Activated CD8-positive, alpha-beta memory T cell treated with anti-CD3 and anti-CD28 coated beads, Interleukin-2, amount 50 U/mL, for 24 hours (primary cell): ENCODE data around the gene IL17C.

Experiments used
- DNase-seq: peaks from one replicate; pipeline ENCODE4 v3.0.0-alpha.2; 2020; ENCODE audit errors: extremely low read depth

Gene IL17C

GRCh38 chr16:88627531-88628411 is 10.6 kb upstream of the IL17C start:
- DNase-seq: no peak

- DNase-seq: no peak
Measured at GRCh38 chr16:88628512-88628974, 9.8 kb upstream of the IL17C start.

- no peak for DNase-seq
Measured at GRCh38 chr16:88629835-88630234, 8.5 kb upstream of the IL17C start.

DNA sequence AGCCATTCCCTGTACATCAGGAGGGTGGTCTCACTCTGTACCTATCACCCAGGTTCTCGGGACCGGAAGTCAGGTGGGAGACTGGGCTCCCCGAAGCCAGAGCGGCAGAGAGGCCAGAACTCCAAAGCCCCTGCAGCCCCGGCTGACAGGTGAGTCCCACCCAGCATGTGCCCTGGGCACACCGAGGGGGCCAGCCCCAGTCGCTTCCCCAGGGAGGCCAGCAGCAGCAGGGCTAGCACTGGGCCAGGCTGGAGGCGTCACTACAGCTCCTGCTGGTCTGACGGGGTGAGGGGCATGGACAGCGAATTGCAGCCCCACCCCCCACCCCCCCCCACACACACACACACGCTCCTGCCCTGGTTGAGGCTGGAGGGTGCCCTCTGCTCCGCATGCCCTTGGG is 7.9 kb upstream of the IL17C start:
- DNase-seq: no peak

DNA sequence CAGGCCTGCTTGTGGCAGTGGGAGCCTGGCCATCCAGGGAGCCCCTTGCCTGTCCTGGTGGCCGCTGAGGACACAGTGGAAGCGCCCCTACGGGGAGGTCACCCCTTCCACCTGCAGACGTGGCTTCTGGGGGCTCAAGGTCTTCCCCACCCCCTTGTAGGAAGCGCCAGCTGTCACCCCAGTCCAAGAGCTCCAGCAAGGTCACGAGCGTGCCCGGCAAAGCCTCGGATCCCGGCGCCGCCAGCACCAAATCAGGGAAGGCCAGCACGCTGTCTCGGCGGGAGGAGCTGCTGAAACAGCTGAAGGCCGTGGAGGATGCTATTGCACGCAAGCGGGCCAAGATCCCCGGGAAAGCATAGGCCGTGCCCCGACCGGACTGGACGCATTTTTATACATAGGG is 7.4 kb upstream of the IL17C start:
- no peak for DNase-seq

DNA sequence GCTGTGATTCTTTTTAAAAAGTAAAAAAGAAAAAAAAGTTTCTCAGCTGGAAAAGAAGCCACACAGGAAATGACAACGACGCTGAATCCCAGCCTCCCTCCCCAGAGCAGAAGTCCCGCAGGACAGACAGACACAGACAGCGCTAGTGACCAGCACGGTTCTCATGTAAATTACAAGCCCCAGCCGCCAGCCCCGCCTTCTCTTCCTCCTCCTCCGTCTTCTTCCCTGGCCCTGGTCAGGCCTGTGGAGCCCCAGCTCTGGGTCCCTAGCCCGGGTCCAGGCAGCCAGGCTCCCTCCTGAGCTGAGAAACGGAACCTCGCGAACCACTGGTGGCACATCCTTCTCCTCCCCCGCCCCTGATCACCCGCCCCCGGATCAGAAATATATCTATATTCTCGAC is 7.0 kb upstream of the IL17C start:
- no peak for DNase-seq

- no peak for DNase-seq
Measured at GRCh38 chr16:88631920-88632586, 6.3 kb upstream of the IL17C start.

DNA sequence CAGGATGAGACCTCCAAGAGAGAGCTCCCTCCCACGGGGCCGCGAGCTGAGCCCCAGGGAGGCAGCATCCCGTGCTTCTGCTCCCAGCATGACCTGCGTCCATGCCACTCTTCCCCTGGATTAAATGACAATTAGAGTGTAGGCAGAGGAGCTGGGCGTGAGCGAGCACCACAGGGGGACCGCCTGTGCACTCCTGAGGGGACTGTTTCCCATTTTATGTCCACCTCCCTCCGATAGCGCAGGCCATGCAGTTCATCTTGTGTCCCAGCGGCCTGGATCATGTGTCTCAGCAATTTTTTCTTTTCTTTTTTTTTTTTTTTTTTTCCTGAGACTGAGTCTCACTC is 5.8 kb upstream of the IL17C start:
- no peak for DNase-seq

DNA sequence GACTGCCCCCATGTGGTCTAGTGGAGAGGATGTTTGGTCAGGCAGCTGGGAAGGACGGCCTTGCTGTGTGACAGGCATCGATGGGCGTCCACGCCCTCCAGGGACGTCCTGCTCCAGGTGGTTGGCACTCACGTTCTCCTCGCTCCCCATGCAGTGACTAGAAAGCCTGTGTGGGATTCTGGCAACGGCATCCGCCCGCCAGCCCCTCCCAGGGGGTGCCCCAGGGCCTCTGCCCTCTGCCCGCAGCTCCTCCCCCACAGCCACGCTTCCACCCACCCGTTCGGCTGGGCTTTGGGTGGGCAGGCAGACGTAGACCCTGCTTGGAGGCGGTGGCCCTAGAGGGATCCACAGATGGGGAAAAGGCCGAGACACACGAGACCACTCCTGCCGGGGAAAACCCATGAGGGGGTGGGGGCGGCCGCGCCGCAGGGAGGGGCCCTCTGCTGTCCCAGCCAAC is 4.7 kb upstream of the IL17C start:
- DNase-seq: no peak

- no peak for DNase-seq
Measured at GRCh38 chr16:88634141-88634993, 4.0 kb upstream of the IL17C start.

DNA sequence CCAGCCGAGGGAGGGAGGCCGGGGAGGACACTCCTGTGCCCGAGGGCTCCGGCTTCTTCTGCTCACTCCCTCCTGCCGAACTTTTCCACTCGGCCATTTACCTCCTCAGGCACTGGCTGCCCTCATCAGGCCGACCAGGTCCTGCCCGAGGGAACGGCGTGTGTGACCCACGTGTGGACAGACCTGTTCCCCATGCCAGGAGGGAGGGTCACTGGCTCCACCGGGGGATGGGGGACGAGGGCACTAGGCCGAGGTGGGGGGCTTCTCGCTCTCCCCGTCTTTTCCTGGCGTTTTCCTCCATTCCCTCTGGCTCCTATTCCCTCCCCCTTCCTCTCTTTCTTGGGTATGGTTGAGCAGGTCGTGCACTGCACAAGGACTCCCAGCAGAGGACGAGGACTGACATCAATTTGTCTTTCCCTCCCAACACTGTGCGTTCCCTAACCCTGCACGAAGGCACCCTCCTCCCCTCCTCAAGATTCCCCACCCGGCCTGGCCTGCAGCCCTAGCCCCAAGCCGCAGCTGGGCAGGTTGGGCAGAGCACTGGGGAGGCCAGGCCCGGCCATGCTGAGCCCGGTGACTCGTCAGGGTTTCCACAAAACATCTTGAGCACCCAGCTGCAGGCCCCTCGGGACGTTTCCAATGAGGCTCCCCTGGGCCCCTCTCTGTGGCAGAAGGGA is 3.2 kb upstream of the IL17C start:
- no peak for DNase-seq

- no peak for DNase-seq
Measured at GRCh38 chr16:88635671-88636319, 2.6 kb upstream of the IL17C start.

DNA sequence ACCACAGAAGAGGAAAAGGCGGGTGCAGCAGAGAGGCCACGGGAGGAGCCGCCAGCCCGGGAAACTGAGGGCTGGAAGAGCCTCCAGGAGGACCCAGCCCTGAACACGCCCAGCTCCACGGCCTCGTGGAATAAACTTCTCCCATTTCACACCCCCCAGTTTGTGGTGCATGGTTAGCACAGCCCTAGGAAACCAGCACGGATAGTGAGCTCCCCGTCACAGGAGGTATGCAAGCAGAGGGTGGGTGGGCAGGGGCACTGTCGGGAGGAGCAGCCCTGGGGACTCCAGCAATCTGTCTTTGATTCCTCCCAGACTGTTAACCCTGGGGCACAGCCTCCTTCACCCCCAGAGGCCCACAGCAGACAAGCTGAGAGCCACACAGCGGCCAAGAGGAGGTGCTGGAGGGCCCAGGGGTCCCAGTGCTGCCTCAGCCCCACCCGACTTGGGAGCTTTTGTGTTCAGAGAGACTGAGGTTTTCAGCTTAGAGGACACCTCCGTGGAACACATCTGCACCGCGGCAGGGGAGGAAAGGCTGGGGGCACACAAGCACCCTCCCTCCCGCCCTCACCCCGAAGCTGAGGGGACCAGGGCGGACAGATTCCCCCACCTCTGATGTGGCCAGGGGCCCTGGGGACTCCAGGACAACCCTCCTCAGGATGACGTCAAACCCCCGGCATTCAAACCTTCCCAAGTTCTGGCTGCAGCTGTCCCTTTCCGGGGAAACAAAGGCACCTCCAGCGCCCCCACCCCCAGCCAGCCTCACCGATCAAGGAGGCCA is 1.7 kb upstream of the IL17C start:
- no peak for DNase-seq

DNA sequence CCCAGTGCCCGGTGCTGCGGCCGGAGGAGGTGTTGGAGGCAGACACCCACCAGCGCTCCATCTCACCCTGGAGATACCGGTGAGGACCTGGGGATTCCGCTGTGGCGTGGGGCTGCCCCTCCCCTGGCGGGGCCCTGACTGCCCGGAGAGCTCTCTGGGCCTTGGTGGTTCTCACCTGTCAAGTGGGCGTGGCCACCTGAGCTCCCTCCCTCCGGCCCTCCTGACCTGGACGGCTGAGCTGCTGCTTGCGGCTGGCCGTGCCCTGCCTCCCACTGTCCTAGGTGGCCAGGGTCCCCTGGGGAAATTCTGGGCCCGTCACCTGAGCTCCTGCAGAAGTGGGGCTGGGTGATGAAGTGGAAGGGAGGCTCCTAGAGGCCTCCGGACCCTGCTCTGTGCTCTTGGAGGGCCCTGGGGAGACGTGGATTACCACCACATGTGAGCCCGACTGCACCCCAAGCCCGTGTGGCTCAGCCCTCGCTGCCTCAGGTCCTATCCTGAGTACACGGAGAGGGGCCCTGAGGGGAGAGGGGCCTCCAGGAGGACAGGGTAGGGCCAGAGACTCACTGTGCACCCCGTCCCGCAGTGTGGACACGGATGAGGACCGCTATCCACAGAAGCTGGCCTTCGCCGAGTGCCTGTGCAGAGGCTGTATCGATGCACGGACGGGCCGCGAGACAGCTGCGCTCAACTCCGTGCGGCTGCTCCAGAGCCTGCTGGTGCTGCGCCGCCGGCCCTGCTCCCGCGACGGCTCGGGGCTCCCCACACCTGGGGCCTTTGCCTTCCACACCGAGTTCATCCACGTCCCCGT is 1.1 kb downstream of the IL17C start:
- DNase-seq: no peak

DNA sequence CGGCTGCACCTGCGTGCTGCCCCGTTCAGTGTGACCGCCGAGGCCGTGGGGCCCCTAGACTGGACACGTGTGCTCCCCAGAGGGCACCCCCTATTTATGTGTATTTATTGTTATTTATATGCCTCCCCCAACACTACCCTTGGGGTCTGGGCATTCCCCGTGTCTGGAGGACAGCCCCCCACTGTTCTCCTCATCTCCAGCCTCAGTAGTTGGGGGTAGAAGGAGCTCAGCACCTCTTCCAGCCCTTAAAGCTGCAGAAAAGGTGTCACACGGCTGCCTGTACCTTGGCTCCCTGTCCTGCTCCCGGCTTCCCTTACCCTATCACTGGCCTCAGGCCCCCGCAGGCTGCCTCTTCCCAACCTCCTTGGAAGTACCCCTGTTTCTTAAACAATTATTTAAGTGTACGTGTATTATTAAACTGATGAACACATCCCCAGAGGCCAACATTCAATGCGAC is 1.7 kb downstream of the IL17C start:
- no peak for DNase-seq

GRCh38 chr16:88640498-88641247 is 2.3 kb downstream of the IL17C start:
- no peak for DNase-seq

GRCh38 chr16:88642881-88643643 is 4.7 kb downstream of the IL17C start:
- no peak for DNase-seq

DNA sequence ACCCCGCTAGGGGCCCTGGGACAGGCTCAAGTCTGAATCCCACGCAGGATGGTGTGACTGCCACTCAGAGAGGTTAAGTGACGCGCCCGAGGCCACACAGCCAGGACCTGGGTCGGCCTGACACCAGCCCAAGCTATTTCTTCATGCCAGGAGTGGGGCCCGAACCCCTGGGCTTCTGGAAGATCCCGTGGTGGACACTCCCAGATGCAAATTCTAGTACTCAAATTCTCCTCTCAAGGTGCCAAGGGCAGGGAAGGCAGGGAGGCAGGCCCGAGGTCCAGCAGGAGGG is 5.2 kb downstream of the IL17C start:
- no peak for DNase-seq
